GM21360 (cell line): ENCODE data around the gene FAM107B.
"Not testable (repeated sequence)": the region's sequence is repeated elsewhere in the genome, so short reads cannot be mapped to it uniquely, and the experiment has no call there.

ENCODE experiments used
- ATAC-seq: cut with Tn5 transposase; IDR thresholded peaks from one replicate; pipeline ENCODE4 v1.9.1; 2021; ENCODE audit warnings: mild to moderate bottlenecking, moderate library complexity; ENCODE audit not compliant: unreplicated experiment

FAM107B gene

GRCh38 chr10:14737808-14738545, 36.7 kb downstream of the FAM107B start:
- ATAC-seq: no peak

- ATAC-seq: no peak
Measured at GRCh38 chr10:14736600-14737081, 38.1 kb downstream of the FAM107B start.

DNA sequence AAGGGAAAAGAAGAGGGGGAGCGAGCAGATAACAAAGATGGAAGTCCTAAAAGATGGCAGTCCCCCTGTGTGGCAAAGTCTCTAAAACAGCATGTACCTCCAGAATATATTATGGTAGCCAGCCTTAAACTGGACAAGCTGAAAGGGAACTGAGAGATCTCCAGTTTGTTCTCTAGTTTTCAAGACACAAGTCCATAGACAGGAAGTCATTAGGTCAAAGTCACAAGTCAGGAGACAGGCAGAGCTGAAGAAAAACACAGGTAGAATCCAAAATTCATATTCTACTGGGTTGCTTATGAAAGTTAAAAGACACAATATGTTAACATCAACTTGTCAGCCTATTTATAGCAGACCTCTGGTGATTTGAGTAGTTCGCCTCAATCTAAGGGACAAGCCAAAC, 38.7 kb downstream of the FAM107B start:
- no peak for ATAC-seq

- no peak for ATAC-seq
Measured at GRCh38 chr10:14731875-14732512, 42.7 kb downstream of the FAM107B start.

DNA sequence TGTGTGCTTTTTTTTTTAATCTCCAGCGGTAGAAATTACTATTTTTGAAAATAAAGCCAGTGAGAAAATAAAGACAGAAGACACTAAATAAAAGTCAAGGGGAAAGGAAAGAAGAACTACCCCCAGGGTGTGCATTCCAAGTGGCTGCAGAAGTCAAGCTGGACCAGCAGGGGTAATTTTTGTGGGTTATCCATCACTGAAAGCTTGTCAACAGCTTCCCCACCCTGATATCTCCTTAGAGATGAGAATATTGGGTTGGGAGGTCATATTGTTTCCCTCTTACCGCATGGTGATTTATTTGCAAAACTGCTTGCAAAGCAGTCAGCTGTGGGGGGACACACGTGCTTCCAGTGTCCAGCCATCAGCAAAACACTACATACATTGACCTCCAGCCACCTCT, 46.4 kb downstream of the FAM107B start:
- ATAC-seq: no peak

DNA sequence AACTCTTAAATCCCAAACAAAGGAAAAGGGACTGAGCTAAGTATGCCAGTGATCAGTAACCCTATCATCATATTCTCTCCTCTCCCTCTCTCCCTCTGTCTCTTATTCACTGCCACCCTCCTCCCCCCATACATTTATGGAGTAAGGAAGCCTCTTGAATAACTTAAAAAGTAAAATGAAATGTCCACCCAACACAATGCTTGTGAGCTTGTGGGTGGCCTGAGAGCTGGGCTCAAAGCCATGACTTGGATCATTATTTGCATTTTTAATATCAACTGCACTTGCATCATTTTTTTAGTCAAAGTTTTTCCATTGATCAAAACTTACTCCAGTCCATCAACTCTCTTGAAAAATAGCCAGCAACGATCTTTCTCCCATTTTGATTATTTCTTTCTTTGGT, 46.8 kb downstream of the FAM107B start:
- no peak for ATAC-seq

DNA sequence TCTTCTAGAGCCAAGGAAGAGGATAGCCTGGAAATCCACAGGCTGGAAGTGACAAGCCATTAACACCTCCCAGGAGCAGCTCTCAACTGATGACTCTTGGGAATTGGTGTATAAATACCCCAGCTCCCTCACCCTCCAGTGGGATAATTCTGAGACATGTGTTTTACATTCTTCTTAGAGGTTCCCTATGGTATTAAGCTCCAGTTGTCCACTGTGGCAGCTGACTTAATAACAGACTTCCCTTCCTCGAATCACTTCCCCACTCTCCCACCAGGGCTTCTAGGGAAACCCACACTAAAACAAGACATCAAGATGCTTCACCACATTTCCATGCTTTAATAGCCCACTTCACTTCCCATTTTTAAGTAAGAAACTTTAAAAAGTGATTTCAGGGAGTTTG, 47.2 kb downstream of the FAM107B start:
- no peak for ATAC-seq

- no peak for ATAC-seq
Measured at GRCh38 chr10:14724931-14725330, 49.8 kb downstream of the FAM107B start.

DNA sequence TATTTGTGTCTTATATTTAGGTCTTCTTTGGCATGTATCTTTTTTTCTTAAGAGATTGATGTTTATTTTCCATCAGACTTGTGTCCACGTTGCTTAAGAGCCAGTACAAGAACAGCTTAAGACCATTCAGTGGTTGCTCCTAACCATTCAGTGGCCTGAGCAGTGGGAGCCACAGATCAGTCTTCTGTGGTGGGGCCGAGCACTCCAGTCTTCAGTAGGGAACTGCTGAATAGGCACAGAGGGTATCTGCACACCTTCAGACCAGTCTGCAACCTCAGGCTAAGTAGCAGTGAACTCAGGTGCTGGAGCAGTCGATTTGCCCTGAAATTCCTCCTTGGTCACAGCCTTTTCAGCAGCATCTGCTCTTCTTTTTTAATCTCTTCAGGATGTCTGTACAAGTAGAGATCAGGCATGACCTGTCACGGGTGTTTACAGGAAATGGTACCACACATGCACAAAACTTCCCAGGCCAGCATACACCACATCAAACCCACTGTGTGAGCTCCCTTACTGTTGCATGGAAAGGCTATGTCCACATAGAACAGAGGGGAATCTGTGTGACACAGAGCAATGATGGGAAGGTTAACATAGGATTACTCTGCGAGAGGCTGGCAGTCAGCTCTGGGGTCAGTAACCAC, 51.5 kb downstream of the FAM107B start:
- ATAC-seq: no peak

- ATAC-seq: no peak
Measured at GRCh38 chr10:14717552-14717951, 57.1 kb downstream of the FAM107B start.

GRCh38 chr10:14712991-14713424, 61.7 kb downstream of the FAM107B start:
- ATAC-seq: no peak

DNA sequence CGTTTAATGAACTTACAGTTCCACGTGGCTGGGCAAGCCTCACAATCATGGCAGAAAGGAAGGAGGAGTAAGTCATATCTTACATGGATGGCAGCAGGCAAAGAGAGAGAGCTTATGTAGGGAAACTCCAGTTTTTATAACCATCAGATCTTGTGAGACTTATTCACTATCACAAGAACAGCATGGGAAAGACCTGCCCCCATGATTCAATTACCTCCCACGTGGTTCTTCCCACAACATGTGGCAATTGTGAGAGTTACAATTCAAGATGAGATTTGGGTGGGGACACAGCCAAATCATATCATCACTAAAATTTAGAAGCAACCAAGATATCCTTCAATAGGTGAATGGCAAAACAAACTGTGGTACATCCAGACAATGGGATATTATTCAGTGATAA, 65.4 kb downstream of the FAM107B start:
- ATAC-seq: not testable (repeated sequence)

DNA sequence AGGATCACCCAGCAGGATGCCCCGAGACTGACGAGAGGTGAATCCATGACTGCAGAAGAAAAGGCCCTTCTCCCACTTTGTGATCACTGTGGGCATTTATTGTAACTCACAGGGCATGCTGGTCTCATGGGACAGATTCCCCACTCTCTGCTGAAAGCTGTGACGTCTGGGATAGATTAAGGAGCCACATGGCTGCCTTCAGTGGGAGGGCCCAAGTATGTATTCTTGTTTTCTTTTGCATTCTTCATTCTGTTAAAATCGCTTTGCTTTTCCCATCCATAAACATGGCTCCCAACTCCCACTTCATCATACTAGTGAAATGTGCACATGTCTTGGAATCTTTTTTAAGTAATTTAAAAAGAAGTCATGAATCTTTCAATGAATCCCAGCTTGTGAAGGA, 67.2 kb downstream of the FAM107B start:
- ATAC-seq: no peak

GRCh38 chr10:14705548-14706230, 69.0 kb downstream of the FAM107B start:
- no peak for ATAC-seq

- no peak for ATAC-seq
Measured at GRCh38 chr10:14703631-14704001, 71.1 kb downstream of the FAM107B start.

DNA sequence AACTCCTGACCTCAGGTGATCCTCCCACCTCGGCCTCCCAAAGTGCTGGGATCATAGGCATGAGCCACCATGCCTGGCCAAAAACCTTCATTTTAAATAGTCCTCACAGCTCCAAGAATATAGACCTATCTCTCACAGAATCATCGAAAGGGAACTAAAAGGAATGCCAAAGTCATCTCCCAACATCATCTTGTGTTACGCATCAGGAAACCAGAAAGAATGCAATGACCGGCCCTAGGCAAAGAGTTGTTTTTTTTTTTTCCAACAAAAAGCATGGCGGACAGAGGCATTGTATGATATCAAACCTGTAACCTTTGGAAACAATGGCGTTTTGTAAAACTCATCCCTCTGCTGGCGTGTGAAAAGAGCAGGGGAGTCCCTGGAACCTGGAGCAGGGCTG, 73.2 kb downstream of the FAM107B start:
- no peak for ATAC-seq

DNA sequence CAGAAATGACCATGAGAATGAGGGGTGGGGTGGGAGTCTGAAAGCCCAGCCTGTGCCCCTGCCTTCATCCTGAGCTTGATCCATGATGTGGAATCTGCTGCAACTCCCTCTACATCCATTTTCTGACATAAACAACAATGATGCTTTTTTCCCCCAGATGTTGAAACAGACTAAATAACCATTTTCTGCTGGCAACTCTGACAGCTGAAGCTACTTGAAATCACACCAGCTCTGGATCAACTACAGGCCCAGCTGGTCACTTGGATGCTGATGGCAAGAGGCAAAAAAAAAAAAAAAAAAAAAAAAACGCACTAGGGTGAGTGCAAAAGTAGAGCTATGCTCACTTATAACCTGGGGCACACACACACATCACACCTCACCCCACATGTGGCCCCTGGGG, 74.2 kb downstream of the FAM107B start:
- ATAC-seq: no peak

- ATAC-seq: no peak
Measured at GRCh38 chr10:14699482-14699881, 75.2 kb downstream of the FAM107B start.

- ATAC-seq: no peak
Measured at GRCh38 chr10:14698829-14699170, 75.9 kb downstream of the FAM107B start.

- no peak for ATAC-seq
Measured at GRCh38 chr10:14698111-14698828, 76.4 kb downstream of the FAM107B start.

DNA sequence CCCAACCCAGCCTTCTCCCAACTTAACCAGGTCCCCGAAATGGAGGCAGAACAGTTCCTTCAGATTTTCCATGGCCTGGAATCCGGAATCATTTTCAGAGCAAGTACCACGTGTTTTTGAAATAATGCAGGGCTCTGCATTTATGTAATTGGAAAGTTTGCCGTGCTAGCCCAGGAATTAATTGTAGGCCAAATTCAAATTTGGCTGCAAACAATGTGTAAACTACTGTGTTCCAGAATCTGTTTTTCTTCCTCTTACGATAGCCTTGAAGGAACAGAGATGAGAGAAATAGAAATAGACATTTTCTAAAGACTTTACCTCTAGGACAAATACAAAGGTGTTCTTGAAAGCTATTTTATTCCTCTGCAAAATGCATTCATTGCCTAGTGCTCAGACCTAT, 77.4 kb downstream of the FAM107B start:
- ATAC-seq: no peak
